ENCODE measurements around the gene SEMA6B. TPM values are rescaled to one million over a fixed set of nuclear protein-coding genes. Genes with fewer than 3 reads are reported as not detected.

SEMA6B gene
- total RNA-seq, 1 donor from 2014 or later, result not detected

DNA sequence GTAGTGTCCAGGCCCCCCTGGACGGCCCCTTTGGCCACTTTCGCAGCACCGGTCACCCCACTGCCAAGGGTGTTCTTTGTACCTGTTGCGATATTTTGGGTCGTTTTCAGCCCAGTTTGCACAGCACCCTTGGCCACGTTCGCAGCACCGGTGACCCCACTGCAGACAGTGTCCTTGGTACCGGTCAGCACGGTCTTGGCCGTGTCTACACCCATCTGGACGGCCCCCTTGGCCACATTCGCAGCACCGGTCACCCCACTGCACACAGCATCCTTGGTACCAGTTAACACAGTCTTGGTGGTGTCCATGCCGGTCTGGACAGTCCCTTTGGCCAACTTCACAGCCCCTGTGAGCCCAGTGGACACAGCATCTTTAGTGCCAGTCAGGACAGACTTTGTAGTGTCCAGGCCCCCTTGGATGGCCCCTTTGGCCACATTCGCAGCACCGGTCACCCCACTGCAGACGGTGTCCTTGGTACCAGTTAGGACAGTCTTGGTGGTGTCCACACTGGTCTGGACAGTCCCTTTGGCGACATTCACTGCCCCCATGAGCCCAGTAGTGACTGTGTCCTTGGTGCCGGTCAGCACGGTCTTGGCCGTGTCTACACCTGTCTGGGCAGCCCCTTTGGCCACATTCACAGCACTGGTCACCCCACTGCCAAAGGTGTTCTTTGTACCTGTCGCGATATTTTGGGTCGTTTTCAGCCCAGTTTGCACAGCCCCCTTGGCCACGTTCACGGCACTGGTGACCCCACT is 48.0 kb downstream of the SEMA6B start:
- H3K4me3 ChIP-seq (ENCODE audit: low read depth, low read length), result no peak overlapping the region
- DNase-seq (ENCODE audit: low read depth), result no peak
- TF ChIP-seq, protein P1, sequence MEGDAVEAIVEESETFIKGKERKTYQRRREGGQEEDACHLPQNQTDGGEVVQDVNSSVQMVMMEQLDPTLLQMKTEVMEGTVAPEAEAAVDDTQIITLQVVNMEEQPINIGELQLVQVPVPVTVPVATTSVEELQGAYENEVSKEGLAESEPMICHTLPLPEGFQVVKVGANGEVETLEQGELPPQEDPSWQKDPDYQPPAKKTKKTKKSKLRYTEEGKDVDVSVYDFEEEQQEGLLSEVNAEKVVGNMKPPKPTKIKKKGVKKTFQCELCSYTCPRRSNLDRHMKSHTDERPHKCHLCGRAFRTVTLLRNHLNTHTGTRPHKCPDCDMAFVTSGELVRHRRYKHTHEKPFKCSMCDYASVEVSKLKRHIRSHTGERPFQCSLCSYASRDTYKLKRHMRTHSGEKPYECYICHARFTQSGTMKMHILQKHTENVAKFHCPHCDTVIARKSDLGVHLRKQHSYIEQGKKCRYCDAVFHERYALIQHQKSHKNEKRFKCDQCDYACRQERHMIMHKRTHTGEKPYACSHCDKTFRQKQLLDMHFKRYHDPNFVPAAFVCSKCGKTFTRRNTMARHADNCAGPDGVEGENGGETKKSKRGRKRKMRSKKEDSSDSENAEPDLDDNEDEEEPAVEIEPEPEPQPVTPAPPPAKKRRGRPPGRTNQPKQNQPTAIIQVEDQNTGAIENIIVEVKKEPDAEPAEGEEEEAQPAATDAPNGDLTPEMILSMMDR (conservative IDR thresholded peaks at IDR 0.05; ENCODE audit: low read depth, low read length), result no peak

DNA sequence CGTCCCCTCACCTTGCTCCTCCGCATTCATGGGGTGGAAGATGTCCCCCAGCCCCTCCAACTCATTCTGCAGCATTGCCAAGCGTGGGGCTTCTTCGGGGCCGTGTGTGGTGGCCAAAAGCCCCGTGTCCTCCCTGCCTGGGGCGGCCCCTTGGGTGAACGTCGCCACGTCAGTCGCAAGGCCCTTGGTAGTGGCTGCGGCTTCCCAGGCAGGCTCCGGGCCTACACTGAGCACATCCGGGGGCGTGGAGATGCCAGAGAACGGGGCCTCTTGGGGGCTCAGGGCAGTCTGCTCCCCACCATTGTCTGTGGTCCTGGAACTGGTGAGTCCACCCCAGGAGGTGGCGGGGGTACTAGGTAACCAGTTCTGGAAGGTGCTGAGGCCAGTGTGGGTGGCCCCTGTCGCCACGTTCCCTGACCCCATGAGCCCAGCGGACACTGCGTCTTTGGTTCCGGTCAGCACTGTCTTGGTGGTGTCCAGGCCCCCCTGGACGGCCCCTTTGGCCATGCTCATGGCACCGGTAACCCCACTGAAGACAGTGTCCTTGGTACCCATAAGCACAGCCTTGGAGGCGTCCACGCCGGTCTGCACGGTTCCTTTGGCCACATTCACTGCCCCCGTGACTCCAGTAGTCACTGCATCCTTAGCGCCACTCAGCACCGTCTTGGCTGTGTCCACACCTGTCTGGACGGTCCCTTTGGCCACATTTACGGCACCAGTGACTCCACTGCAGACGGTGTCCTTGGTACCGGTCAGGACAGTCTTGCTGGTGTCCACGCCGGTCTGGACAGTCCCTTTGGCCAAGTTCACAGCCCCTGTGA is 48.8 kb downstream of the SEMA6B start:
- no peak for DNase-seq (ENCODE audit: low read depth)
- H3K4me3 ChIP-seq (ENCODE audit: low read depth, low read length), result no peak overlapping the region
- TF ChIP-seq, protein P1 (conservative IDR thresholded peaks at IDR 0.05; ENCODE audit: low read depth, low read length), result no peak

DNA sequence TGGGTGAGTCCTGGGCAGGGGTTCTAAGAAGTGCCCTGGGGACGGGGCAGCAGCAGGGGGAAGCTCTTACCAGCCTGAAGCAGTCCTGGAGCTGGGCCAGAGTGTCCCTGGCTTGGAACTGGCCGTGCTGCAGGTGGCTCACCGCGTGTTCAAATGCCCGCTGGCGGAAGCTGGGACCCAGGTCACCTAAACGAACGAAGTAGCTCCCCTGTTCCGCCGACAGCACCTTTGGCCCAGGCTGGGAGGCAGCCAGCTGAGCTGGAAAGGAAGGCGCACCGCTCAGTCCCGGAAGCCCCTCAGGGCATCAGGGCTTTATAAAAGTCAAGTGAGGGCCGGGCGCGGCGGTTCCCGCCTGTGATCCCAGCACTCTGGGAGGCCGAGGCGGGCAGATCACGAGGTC is 50.8 kb downstream of the SEMA6B start:
- DNase-seq (ENCODE audit: low read depth), result no peak
- TF ChIP-seq, protein P1 (conservative IDR thresholded peaks at IDR 0.05; ENCODE audit: low read depth, low read length), result no peak
- H3K4me3 ChIP-seq (ENCODE audit: low read depth, low read length), result no peak overlapping the region

DNA sequence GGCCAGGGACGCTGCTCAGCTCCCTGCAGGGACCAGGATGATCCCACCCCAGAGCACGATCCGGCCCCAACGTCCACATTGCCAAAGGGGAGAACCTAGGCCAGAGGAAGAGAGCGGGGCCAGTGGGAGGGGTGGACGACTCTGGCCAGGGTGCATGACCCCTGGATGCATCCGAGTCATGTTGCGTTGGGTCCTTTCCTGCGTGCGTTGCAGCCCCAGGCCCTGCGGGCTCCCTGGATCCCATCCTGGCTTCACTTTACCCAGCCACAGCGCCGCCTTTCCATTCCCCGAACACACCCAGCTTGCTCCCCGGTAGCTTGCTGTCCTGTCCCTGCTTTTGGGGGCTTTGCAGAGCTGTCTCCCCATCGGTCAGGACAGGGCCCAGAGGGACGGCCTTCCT is 51.7 kb downstream of the SEMA6B start:
- no peak overlapping the region for H3K4me3 ChIP-seq (ENCODE audit: low read depth, low read length)
- TF ChIP-seq, protein P1 (conservative IDR thresholded peaks at IDR 0.05; ENCODE audit: low read depth, low read length), result no peak

DNA sequence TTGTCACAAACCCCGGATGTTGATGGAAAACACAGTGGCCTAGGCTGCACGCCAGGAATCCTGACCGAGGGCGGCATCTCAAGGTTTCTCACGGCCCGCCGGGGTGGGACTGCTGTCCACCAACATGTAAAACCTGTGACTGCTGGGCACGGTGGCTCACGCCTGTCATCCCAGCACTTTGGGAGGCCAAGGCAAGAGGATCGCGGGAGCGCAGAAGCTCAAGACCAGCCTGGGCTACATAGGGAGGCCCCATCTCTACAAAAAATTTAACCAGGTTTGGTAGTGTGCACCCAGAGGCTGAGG is 52.4 kb downstream of the SEMA6B start:
- no peak overlapping the region for H3K4me3 ChIP-seq (ENCODE audit: low read depth, low read length)
- DNase-seq (ENCODE audit: low read depth), result no peak
- TF ChIP-seq, protein P1 (conservative IDR thresholded peaks at IDR 0.05; ENCODE audit: low read depth, low read length), result no peak

More for the DNA sequence above, 51.7 kb downstream of the SEMA6B start:
- DNase-seq (ENCODE audit: low read depth), result no peak

DNA sequence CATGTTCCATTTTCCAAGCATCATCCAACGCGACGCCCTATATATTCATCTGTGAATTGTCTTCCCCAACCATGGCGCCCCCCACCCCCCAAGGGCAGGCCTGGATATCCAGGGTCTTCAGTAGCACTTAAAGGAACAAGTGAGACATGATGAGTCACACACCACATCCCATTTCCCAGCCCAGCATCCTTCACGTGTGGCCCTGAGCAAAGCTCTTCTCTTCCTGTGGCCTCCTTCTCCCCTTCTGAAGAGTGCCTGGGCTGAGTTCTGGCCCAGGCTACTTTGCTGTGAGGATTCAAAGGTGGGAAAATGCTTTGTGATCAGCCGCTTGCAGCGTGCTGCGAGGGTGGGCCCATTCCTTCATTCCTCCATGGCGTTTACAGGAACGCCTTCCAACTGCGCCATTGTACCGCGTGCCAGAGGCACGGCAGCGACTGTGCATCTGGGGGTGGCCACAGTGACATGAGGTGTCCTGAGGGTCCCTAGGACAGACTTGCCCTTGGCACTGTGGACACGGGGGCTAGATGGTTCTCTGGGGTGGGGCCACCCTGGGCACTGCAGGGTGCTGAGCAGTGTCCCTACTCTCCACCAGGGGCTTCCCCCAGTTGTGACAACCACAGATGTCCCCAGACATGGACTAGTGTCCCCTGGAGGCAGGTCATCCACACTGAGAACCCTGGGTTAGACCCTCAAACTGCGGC is 52.9 kb downstream of the SEMA6B start:
- no peak overlapping the region for H3K4me3 ChIP-seq (ENCODE audit: low read depth, low read length)
- DNase-seq (ENCODE audit: low read depth), result no peak
- TF ChIP-seq, protein P1 (conservative IDR thresholded peaks at IDR 0.05; ENCODE audit: low read depth, low read length), result no peak
